ENCODE measurements around the gene EPHB3. TPM values are rescaled to one million over a fixed set of nuclear protein-coding genes. Genes with fewer than 3 reads are reported as not detected.

EPHB3 gene
- total and polyA plus RNA-seq, 9 donors, result 36.2 to 62.1 (median 47.4) TPM

DNA sequence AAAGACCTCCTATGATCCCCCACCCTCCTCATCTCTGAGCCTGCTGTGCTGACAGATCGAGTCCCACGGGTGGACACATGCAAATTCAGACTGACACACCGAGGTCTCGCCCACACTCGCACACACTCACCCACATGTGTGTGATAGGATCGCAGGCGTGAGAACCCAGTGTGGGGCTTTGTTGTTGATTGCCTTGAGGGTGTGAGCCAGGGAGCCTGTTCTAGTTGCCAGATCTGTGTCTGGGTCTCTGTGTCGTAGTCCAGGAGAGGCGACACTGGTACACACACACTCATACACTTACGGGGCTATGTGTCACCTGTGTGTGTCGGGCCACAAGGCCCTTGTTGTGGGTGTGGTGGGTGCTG lies 2.0 kb downstream of the EPHB3 start:
- Histone ChIP-seq H3K9me3 (replicated peaks; ENCODE audit: control insufficient read depth, low read depth, low read length) (no peaks in the 10 kb centered on the region), H3K27ac (ENCODE audit: low read length) (peak overlapping the region; percentile 18), H3K4me1 (ENCODE audit: control insufficient read depth, insufficient read depth, low read length) (peaks cover 58% of the 10 kb centered on the region), H3K27me3 (ENCODE audit: control insufficient read depth, insufficient read depth, low read length) (peaks cover 7% of the 10 kb centered on the region), H3K4me3 (ENCODE audit: low read length) (peak overlapping the region; percentile 82), H3K36me3 (ENCODE audit: control insufficient read depth, insufficient read depth, low read length) (peaks cover 3% of the 10 kb centered on the region)
- no CpG with 5 or more reads among the region's 11 CpGs for WGBS (ENCODE audit: insufficient coverage)
- no peak for DNase-seq

DNA sequence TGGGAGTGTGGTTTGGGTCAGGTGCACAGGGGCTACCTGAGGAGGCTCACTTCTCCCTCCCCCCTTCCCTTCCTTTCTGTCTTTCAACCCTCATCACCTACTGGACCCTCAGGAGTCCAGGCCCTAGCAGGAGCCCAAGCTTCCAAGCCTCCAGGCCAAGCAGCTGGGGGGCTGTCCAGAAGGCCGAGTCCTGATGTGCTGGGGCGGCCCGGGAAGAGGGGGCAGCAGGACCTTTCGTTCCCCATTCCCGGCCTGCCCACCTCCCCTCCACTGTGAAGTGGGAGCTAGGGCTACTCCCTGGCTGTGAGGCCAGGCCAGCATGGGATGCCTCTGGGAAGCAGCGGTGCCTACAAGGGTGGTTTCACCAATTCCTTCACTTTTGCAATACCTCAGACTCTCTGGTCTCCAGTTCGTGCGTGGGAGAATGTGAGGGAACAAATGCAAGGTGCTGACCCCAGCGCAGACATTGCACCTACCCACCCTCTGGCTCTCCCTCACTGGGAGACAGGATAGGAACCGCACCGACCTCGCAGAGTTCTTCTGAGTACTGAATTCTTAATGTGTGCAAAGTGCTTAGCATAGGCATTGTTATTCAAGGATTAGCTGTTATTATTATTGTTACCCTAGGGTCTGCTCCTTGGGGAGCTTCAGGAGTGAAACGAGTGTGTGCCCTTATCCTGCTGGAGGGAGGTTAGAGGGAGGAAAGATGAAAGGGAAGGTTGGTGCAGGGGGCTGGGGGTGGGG lies 2.5 kb downstream of the EPHB3 start:
- Histone ChIP-seq H3K9me3 (replicated peaks; ENCODE audit: control insufficient read depth, low read depth, low read length) (no peaks in the 10 kb centered on the region), H3K4me3 (ENCODE audit: low read length) (peak overlapping the region; percentile 82), H3K4me1 (ENCODE audit: control insufficient read depth, insufficient read depth, low read length) (peaks cover 60% of the 10 kb centered on the region), H3K27ac (ENCODE audit: low read length) (peak overlapping the region; percentile 18), H3K27me3 (ENCODE audit: control insufficient read depth, insufficient read depth, low read length) (peaks cover 7% of the 10 kb centered on the region), H3K36me3 (ENCODE audit: control insufficient read depth, insufficient read depth, low read length) (peaks cover 3% of the 10 kb centered on the region)
- no peak for DNase-seq
- 12% methylated on average over 6 of the region's 13 CpGs for WGBS (ENCODE audit: insufficient coverage)

DNA sequence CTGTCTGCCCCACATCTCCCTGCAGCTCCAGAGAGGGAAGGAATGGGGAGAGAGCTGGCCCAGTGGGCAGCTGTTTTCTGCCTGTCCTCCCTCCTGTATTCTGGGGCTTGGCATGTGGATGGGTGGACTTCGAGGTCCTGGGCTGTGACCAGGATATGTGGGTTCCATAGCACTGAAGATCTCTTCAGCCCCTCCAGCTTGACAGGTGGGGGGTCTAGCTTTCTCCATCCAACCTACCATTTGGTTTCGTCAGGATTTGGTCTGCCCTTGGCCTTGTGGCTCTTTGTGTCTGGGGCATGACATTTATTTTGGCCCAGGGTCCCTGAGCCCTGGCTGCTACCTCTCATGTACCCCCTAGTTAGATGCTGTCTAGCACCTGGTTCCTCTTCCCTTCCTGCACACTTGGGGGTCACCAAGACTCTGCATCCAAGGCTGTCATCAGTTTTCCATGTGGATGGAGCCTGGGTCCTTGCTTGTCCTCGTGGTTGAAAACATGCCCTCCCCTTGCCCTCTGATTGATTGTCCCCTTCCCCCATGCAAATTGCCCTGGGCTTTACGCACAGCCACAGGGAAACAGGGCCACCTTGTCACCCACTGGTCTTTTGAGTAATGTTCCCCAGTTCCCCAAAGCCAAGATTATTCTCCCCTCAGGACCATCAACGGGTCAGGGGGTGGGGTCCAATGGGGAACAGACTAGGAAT lies 3.2 kb downstream of the EPHB3 start:
- peaks cover 7% of the 10 kb centered on the region for H3K27me3 ChIP-seq (ENCODE audit: control insufficient read depth, insufficient read depth, low read length)
- H3K9me3 ChIP-seq (replicated peaks; ENCODE audit: control insufficient read depth, low read depth, low read length), result no peaks in the 10 kb centered on the region
- peaks cover 3% of the 10 kb centered on the region for H3K36me3 ChIP-seq (ENCODE audit: control insufficient read depth, insufficient read depth, low read length)
- WGBS (ENCODE audit: insufficient coverage), result 36% methylated on average over 2 of the region's 5 CpGs
- no peak for DNase-seq
- peak overlapping the region; percentile 82 for H3K4me3 ChIP-seq (ENCODE audit: low read length)
- H3K27ac ChIP-seq (ENCODE audit: low read length), result peak overlapping the region; percentile 85
- H3K4me1 ChIP-seq (ENCODE audit: control insufficient read depth, insufficient read depth, low read length), result peaks cover 66% of the 10 kb centered on the region

DNA sequence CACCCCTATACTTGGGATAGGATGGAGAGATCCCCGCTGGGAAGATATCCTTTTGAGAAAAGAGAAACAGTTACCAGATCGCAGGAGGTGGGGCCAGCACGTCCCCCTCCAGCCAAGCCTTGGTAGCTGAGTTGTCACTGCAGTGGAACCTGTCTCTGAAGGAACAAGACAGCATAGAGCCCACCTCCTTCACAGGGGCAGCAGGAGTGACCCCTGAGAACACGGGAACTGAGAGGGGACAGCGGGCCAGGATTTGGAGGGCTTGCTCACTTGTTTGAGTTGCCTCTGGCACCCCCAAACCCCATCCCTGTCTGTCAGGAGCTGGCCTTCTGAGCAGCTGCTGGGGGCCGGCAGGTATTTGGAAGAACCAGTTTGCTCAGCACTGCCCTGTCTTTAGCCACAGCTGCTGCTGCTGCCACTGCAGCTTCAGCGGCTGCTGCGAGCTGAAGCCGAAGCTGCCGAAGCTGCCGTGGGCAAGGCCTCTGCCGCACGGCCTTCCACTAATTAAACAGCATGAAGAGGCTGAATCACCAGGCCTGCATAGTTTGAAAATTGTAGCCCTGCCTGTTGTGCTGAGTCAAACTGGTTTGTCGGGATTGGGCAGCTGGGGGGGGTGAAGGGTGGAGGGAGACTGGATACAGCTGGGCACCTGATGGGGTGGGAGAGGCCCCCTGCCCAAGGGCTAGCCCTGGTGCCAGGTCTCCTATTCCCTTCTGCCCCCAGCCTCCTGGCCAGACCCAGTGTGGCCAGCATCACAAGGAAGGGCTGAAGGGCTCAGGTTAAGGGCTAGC lies 4.0 kb downstream of the EPHB3 start:
- peak; percentile 55 for DNase-seq
- H3K27me3 ChIP-seq (ENCODE audit: control insufficient read depth, insufficient read depth, low read length), result peaks cover 5% of the 10 kb centered on the region
- H3K36me3 ChIP-seq (ENCODE audit: control insufficient read depth, insufficient read depth, low read length), result peaks cover 3% of the 10 kb centered on the region
- WGBS (ENCODE audit: insufficient coverage), result 15% methylated on average over 9 of the region's 14 CpGs
- H3K9me3 ChIP-seq (replicated peaks; ENCODE audit: control insufficient read depth, low read depth, low read length), result no peaks in the 10 kb centered on the region
- H3K4me3 ChIP-seq (ENCODE audit: low read length), result peak overlapping the region; percentile 26
- peaks cover 73% of the 10 kb centered on the region for H3K4me1 ChIP-seq (ENCODE audit: control insufficient read depth, insufficient read depth, low read length)
- H3K27ac ChIP-seq (ENCODE audit: low read length), result peak overlapping the region; percentile 85

DNA sequence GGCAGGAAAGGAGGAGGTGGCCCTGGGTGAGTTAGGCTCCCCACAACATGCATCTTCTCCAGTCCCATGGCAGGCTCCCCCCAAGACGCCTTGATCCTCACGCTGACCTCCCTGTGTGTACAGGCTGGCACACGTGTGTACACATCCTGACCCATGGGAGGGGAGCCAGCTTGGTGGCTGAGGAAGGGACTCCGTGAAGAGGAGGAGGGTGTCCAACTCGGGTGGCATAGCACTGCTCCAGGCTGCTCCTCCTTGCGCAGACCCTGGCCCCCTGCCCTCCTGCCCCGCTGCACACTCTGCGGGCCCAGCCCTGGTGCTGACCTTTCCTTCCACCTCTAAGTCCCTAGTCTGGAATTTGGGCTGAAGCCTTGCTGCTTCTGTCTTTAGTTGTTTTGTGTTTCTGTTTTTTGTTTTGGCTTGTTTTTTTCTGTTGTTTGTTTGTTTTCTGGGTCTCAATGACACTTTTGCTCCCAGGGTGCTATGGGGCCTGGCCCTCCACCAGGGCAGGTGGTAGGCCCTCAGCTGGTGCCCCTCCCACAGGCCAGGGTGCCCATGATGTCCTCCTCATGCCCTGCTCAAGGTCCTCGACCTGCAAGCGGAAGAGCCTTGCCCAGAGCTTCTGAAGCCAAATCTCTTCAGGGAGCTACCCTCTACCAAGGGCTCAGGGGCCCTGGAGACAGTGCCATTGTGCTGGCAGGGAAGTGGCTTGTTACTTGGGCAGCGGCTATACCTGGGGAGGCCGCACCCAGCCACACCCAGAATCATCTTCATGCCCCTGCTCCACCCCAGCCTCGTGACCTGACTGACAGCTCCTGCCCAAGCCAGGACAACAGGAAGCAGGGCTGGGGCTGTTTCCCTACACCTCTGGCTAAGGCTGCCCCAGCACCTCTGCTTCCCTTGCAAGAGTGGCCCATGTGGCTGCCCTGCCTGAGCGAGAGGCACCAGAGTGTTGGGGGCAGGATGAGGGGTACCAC lies 5.1 kb downstream of the EPHB3 start:
- H3K27ac ChIP-seq (ENCODE audit: low read length), result peak overlapping the region; percentile 85
- H3K4me3 ChIP-seq (ENCODE audit: low read length), result no peak overlapping the region
- no peak for DNase-seq
- no peaks in the 10 kb centered on the region for H3K9me3 ChIP-seq (replicated peaks; ENCODE audit: control insufficient read depth, low read depth, low read length)
- peaks cover 6% of the 10 kb centered on the region for H3K36me3 ChIP-seq (ENCODE audit: control insufficient read depth, insufficient read depth, low read length)
- WGBS (ENCODE audit: insufficient coverage), result 76% methylated on average over 6 of the region's 14 CpGs
- peaks cover 69% of the 10 kb centered on the region for H3K4me1 ChIP-seq (ENCODE audit: control insufficient read depth, insufficient read depth, low read length)
- H3K27me3 ChIP-seq (ENCODE audit: control insufficient read depth, insufficient read depth, low read length), result peaks cover 2% of the 10 kb centered on the region

DNA sequence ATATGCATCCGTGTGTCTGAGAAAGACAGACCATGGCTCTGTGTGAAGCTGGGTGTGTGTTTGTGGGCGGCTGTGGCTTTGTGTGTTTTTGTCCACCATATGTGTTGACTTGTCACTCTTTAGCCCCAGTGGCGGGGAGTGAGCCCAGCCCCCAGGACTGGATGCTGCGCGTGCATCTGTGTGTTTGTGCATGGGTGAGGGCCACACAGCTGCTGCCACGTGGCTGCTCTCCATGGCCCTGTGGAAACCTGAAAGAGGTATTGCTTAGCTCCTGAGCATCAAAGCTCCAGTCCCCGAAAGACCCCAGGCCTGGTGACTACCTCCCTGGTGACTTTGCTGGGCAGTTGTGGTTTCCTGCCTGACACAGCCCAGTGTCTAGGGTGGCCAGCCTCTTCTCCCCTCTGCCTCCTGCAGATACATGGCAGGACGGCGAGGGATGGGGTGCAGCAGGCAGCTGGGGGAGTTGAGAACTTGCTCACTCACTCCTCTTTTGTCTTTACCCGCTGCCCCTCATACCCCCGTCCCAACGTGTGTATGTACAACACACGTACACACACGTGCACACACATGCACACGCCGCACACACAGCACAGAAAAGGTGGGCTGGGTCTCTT lies 6.5 kb downstream of the EPHB3 start:
- WGBS (ENCODE audit: insufficient coverage), result 18% methylated on average over 7 of the region's 16 CpGs
- peak overlapping the region; percentile 81 for H3K27ac ChIP-seq (ENCODE audit: low read length)
- peaks cover 15% of the 10 kb centered on the region for H3K36me3 ChIP-seq (ENCODE audit: control insufficient read depth, insufficient read depth, low read length)
- peak overlapping the region; percentile 49 for H3K4me3 ChIP-seq (ENCODE audit: low read length)
- no peaks in the 10 kb centered on the region for H3K9me3 ChIP-seq (replicated peaks; ENCODE audit: control insufficient read depth, low read depth, low read length)
- no peaks in the 10 kb centered on the region for H3K27me3 ChIP-seq (ENCODE audit: control insufficient read depth, insufficient read depth, low read length)
- H3K4me1 ChIP-seq (ENCODE audit: control insufficient read depth, insufficient read depth, low read length), result peaks cover 69% of the 10 kb centered on the region
- peak; percentile 56 for DNase-seq

DNA sequence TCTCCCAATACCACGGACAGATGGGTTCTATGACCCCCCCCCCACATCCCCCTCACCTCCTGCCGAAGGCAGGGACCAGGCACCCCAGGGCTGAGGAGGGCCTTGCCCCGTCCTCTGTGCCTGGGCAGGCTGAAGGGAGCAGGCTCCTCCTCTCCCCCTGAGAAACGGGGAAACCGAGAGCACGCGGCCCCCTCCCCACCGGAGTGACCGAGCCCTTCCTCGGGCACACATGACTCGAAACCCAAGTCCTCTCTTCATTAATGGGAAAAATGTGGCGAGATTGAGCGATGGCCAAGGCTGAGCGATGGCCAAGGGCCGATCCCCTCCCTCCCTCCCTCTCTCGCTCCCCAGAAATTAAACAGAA lies 7.0 kb downstream of the EPHB3 start:
- no peak for DNase-seq
- Histone ChIP-seq H3K9me3 (replicated peaks; ENCODE audit: control insufficient read depth, low read depth, low read length) (no peaks in the 10 kb centered on the region), H3K27me3 (ENCODE audit: control insufficient read depth, insufficient read depth, low read length) (no peaks in the 10 kb centered on the region), H3K4me3 (ENCODE audit: low read length) (peak overlapping the region; percentile 49), H3K27ac (ENCODE audit: low read length) (peak overlapping the region; percentile 81), H3K4me1 (ENCODE audit: control insufficient read depth, insufficient read depth, low read length) (peaks cover 67% of the 10 kb centered on the region), H3K36me3 (ENCODE audit: control insufficient read depth, insufficient read depth, low read length) (peaks cover 20% of the 10 kb centered on the region)
- 14% methylated on average over 2 of the region's 16 CpGs for WGBS (ENCODE audit: insufficient coverage)

DNA sequence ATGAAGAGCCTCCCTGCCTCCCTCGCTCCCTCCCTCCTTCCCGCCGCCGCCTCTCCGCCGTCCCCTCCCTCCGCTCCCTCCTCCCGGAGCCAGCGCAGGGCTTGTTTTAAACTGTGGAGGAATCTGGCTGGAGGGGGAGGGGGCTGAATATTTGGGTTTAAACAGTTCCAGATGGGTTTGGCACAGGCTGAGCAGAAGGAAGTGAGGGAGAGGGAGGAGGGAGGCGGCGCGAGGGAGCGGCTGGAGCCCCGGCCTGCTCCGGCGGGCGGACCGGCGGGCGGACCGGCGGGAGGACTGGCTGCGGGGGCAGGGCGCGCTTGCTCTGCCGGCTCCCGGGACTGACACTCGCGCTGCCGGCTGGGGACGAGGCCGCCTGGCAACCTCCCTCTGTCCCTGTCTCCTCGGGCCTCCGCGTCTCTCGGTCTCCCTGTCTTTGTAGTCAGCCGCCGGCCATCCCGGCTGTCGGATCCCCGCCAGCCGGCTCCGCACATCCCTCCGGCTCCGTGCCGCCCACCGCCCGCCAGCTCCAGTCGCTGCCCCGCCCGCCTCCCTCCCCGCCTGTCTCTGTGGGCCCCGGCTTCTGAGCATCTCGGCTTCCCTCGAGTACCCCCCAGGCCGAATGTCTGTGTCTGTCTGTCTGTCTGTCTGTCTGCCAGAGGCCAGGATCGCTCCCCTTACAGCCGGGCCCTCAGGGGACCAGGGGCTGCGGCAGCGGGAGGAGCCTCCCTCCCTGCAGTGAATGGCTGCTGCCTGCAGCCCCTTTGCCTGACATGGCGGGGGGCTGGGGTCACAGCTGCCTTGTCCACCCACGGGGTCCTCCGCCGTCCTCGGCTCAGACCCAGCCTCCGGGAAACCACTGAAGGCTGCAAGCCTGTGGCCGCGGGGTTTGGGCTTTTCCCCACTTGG lies 7.6 kb downstream of the EPHB3 start:
- peak; percentile 100 for DNase-seq
- peak overlapping the region; percentile 81 for H3K27ac ChIP-seq (ENCODE audit: low read length)

More for the DNA sequence above, 7.6 kb downstream of the EPHB3 start:
- H3K9me3 ChIP-seq (replicated peaks; ENCODE audit: control insufficient read depth, low read depth, low read length), result no peaks in the 10 kb centered on the region
- peak overlapping the region; percentile 49 for H3K4me3 ChIP-seq (ENCODE audit: low read length)
- 2% methylated on average over 57 of the region's 68 CpGs for WGBS (ENCODE audit: insufficient coverage)
- peaks cover 25% of the 10 kb centered on the region for H3K36me3 ChIP-seq (ENCODE audit: control insufficient read depth, insufficient read depth, low read length)
- no peaks in the 10 kb centered on the region for H3K27me3 ChIP-seq (ENCODE audit: control insufficient read depth, insufficient read depth, low read length)
- peaks cover 64% of the 10 kb centered on the region for H3K4me1 ChIP-seq (ENCODE audit: control insufficient read depth, insufficient read depth, low read length)

Measured in muscle of leg (tissue), 11 donors.